ENCODE measurements around the gene SNUPN. TPM values are rescaled to one million over a fixed set of nuclear protein-coding genes. Genes with fewer than 3 reads are reported as not detected.

The SNUPN gene
- total RNA-seq, 1 experiment from 2014 or later, result 28.0 TPM

DNA sequence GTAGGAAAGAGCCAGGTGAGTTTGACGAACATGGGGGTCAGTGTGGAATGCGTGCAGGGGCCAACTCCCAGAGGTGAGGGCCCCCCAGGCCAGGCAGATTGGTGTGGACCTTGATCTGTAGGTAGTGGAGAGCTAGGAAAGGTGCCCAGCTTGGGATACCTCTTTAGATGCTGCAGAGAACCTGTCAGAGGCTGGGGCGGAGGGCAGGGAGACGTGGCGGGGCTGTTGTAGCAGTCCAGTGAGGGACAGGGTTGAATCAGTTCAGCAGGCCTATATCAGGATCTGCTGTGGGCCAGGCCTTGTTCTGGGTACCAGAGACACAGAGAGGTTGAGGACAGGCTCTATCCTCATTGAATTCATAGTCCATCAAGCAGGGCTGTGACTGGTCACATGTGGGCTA lies 30.8 kb upstream of the SNUPN start:
- H3K27ac Mint-ChIP-seq (ENCODE audit: unreplicated experiment), result no peak overlapping the region
- no peak overlapping the region for H3K4me3 Mint-ChIP-seq (ENCODE audit: low read depth, unreplicated experiment)
- H3K9me3 Mint-ChIP-seq (ENCODE audit: low read depth, unreplicated experiment), result no peaks in the 10 kb centered on the region
- H3K36me3 Mint-ChIP-seq (ENCODE audit: insufficient read depth, unreplicated experiment), result peaks cover 29% of the 10 kb centered on the region
- intact Hi-C loops (cut with micrococcal nuclease; ENCODE audit: unreplicated experiment), result no loop called here
- no TSS peak for BruUV-seq (replicated peaks)
- CTCF ChIA-PET, result no interaction called here
- H3K4me1 Mint-ChIP-seq (ENCODE audit: low read depth, unreplicated experiment), result peaks cover 44% of the 10 kb centered on the region
- TF ChIP-seq, protein P1, sequence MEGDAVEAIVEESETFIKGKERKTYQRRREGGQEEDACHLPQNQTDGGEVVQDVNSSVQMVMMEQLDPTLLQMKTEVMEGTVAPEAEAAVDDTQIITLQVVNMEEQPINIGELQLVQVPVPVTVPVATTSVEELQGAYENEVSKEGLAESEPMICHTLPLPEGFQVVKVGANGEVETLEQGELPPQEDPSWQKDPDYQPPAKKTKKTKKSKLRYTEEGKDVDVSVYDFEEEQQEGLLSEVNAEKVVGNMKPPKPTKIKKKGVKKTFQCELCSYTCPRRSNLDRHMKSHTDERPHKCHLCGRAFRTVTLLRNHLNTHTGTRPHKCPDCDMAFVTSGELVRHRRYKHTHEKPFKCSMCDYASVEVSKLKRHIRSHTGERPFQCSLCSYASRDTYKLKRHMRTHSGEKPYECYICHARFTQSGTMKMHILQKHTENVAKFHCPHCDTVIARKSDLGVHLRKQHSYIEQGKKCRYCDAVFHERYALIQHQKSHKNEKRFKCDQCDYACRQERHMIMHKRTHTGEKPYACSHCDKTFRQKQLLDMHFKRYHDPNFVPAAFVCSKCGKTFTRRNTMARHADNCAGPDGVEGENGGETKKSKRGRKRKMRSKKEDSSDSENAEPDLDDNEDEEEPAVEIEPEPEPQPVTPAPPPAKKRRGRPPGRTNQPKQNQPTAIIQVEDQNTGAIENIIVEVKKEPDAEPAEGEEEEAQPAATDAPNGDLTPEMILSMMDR (IDR thresholded peaks at IDR 0.05; ENCODE audit: unreplicated experiment), result no peak
- DNase-seq, result no peak
- H3K27me3 Mint-ChIP-seq (ENCODE audit: unreplicated experiment), result no peaks in the 10 kb centered on the region

DNA sequence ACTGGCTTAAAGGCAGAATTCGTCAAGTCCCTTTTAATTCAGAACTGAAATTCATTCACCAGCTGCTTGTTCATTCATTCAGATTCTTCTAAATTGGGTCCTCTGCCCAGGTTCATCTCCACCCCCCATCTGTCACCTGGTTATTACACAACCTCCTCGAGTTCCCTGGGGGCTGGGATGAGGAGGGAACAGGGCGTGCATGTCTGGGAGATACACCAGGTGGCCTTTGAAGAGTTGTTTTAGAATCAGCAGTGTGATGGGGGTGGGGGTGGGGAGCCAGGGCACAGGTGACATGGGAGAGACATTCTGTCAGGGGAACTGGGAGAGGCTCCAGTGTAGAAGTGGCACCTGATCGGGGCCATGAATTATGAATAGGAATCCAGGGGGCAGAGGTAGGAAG lies 30.4 kb upstream of the SNUPN start:
- no TSS peak for BruUV-seq (replicated peaks)
- no peak overlapping the region for H3K4me3 Mint-ChIP-seq (ENCODE audit: low read depth, unreplicated experiment)
- peaks cover 29% of the 10 kb centered on the region for H3K36me3 Mint-ChIP-seq (ENCODE audit: insufficient read depth, unreplicated experiment)
- peaks cover 44% of the 10 kb centered on the region for H3K4me1 Mint-ChIP-seq (ENCODE audit: low read depth, unreplicated experiment)
- H3K9me3 Mint-ChIP-seq (ENCODE audit: low read depth, unreplicated experiment), result no peaks in the 10 kb centered on the region
- no peaks in the 10 kb centered on the region for H3K27me3 Mint-ChIP-seq (ENCODE audit: unreplicated experiment)
- CTCF ChIA-PET, result no interaction called here
- TF ChIP-seq, protein P1 (IDR thresholded peaks at IDR 0.05; ENCODE audit: unreplicated experiment), result no peak
- no peak for DNase-seq
- intact Hi-C loops (cut with micrococcal nuclease; ENCODE audit: unreplicated experiment), result no loop called here
- no peak overlapping the region for H3K27ac Mint-ChIP-seq (ENCODE audit: unreplicated experiment)

DNA sequence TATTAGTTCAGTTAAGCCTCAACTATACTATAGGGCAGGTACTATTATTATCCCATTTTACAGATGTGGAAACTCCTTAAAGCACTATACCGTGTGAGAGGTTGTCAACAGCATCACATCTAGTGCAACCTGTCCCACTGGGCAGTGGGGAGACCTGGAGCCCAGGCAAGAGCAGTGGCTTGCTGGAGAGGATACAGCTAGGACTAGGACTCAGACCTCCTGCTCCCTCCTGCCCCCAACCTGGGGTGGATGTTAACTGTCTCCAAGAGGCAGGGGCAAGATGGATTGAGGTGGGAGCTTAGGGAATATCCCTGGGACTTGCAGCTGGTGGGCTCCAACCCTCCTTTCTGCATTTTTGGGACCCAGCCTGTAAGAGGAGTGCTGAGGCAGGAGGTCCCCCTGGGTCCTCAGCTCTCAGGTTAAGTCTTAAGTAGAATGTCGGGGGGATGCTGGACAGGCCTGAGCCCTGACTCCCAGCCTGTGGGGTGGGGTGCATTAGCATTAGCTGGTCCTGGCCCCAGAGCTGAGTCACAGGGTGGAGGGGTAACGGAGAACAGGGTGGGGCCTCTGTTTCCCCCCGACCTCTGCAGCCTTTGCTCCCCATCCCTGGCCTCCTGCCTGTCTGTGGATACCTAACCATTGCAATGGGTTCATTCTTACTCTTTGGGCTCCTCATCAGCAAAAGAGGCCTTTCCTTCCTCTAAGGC lies 28.8 kb upstream of the SNUPN start:
- DNase-seq, result no peak
- TF ChIP-seq, protein P1 (IDR thresholded peaks at IDR 0.05; ENCODE audit: unreplicated experiment), result no peak
- H3K36me3 Mint-ChIP-seq (ENCODE audit: insufficient read depth, unreplicated experiment), result peaks cover 40% of the 10 kb centered on the region
- BruUV-seq (replicated peaks), result no TSS peak
- H3K9me3 Mint-ChIP-seq (ENCODE audit: low read depth, unreplicated experiment), result no peaks in the 10 kb centered on the region
- CTCF ChIA-PET, result interaction anchor here (1.0 kb wide), 1 partner anchor 13 kb away, joined by 4 read pairs; no protein-coding TSS in a partner anchor
- intact Hi-C loops (cut with micrococcal nuclease; ENCODE audit: unreplicated experiment), result no loop called here
- H3K4me3 Mint-ChIP-seq (ENCODE audit: low read depth, unreplicated experiment), result no peak overlapping the region
- no peak overlapping the region for H3K27ac Mint-ChIP-seq (ENCODE audit: unreplicated experiment)
- H3K4me1 Mint-ChIP-seq (ENCODE audit: low read depth, unreplicated experiment), result peaks cover 48% of the 10 kb centered on the region
- no peaks in the 10 kb centered on the region for H3K27me3 Mint-ChIP-seq (ENCODE audit: unreplicated experiment)

DNA sequence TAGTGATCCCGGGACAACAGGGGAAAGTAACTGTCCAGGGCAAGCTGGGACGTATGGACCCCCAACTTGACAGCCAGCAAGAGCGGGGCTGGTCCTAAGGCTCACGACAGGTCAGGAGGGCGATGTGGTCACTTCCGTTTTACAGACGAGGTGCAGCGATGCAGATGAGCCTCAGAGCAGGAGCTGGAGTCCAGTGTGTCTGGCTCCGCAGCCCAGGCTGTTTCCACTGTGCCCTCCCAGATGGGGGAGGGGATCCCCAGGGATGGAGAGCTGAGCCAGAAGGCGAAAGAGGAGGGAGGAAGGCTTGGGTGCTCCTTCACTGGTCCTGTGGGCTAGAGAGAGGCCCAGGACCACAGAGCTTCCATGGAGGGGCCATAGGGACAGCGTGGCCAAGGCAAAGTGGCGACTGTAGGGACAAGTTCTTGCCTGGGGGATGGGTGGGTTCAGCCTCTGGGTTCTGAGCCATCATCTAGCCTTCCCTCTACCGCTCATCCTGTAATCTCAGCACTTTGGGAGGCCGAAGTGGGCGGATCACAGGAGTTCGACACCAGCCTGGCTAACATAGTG lies 27.9 kb upstream of the SNUPN start:
- no peaks in the 10 kb centered on the region for H3K9me3 Mint-ChIP-seq (ENCODE audit: low read depth, unreplicated experiment)
- no peak overlapping the region for H3K4me3 Mint-ChIP-seq (ENCODE audit: low read depth, unreplicated experiment)
- CTCF ChIA-PET, result no interaction called here
- intact Hi-C loops (cut with micrococcal nuclease; ENCODE audit: unreplicated experiment), result no loop called here
- peaks cover 48% of the 10 kb centered on the region for H3K36me3 Mint-ChIP-seq (ENCODE audit: insufficient read depth, unreplicated experiment)
- no peak for DNase-seq
- no TSS peak for BruUV-seq (replicated peaks)
- peaks cover 47% of the 10 kb centered on the region for H3K4me1 Mint-ChIP-seq (ENCODE audit: low read depth, unreplicated experiment)
- H3K27ac Mint-ChIP-seq (ENCODE audit: unreplicated experiment), result no peak overlapping the region
- H3K27me3 Mint-ChIP-seq (ENCODE audit: unreplicated experiment), result no peaks in the 10 kb centered on the region
- TF ChIP-seq, protein P1 (IDR thresholded peaks at IDR 0.05; ENCODE audit: unreplicated experiment), result no peak
